Epithelial cell of proximal tubule (primary cell): ENCODE data around the gene RNU11. TPM values are rescaled to one million over a fixed set of nuclear protein-coding genes. Genes with fewer than 3 reads are reported as not detected.
"Not testable (repeated sequence)": the region's sequence is repeated elsewhere in the genome, so short reads cannot be mapped to it uniquely, and the experiment has no call there.

Experiments used
- DNase-seq: peaks from one replicate; pipeline ENCODE4 v3.0.0-alpha.2; 2011; ENCODE audit warnings: low read depth
- H3K4me3 ChIP-seq: 2 replicates; pipeline ENCODE4 v1.5.1; 2011; ENCODE audit warnings: low read depth, mild to moderate bottlenecking, low read length
- total RNA-seq: library from RNA; depleted of rRNA; stranded (reverse); fragments of >200 nt; gene quantifications from 2 replicates; pipeline ENCODE4 v1.2.3, GENCODE V29; 2015
- TF ChIP-seq, protein P1 (sequence below): conservative IDR thresholded peaks from 2 replicates; pipeline ENCODE4 v1.5.1; 2012; ENCODE audit warnings: low read depth, mild to moderate bottlenecking, low read length

Gene RNU11
- total RNA-seq, 1 donor from 2014 or later: not detected

- H3K4me3 ChIP-seq: no peak overlapping the region
- TF ChIP-seq, protein P1, sequence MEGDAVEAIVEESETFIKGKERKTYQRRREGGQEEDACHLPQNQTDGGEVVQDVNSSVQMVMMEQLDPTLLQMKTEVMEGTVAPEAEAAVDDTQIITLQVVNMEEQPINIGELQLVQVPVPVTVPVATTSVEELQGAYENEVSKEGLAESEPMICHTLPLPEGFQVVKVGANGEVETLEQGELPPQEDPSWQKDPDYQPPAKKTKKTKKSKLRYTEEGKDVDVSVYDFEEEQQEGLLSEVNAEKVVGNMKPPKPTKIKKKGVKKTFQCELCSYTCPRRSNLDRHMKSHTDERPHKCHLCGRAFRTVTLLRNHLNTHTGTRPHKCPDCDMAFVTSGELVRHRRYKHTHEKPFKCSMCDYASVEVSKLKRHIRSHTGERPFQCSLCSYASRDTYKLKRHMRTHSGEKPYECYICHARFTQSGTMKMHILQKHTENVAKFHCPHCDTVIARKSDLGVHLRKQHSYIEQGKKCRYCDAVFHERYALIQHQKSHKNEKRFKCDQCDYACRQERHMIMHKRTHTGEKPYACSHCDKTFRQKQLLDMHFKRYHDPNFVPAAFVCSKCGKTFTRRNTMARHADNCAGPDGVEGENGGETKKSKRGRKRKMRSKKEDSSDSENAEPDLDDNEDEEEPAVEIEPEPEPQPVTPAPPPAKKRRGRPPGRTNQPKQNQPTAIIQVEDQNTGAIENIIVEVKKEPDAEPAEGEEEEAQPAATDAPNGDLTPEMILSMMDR: no peak
- no peak for DNase-seq
Measured at GRCh38 chr1:28680151-28680550, 31.8 kb downstream of the RNU11 start.

GRCh38 chr1:28682840-28683239 lies 34.4 kb downstream of the RNU11 start:
- TF ChIP-seq, protein P1: no peak
- no peak overlapping the region for H3K4me3 ChIP-seq
- DNase-seq: no peak

GRCh38 chr1:28684937-28685336 lies 36.5 kb downstream of the RNU11 start:
- H3K4me3 ChIP-seq: no peak overlapping the region
- DNase-seq: no peak
- TF ChIP-seq, protein P1: no peak

- not testable (repeated sequence) for H3K4me3 ChIP-seq, DNase-seq
Measured at GRCh38 chr1:28691627-28692026, 43.2 kb downstream of the RNU11 start.

Other genes starting within 250 kb of the RNU11 start
- 46.3 and 105 TPM in 2 replicates for gene RCC1, start 142.6 kb upstream of the RNU11 start, total RNA-seq
- gene TRNAU1AP, start 95.5 kb upstream of the RNU11 start, total RNA-seq: 23.9 and 30.4 TPM in 2 replicates
- 14.5 and 18.3 TPM in 2 replicates for gene RAB42, start 56.3 kb upstream of the RNU11 start, total RNA-seq
- 18.6 and 22.4 TPM in 2 replicates for gene TAF12, start 5.5 kb upstream of the RNU11 start, total RNA-seq
- gene GMEB1, start 20.2 kb downstream of the RNU11 start, total RNA-seq: 9.5 and 11.5 TPM in 2 replicates
- gene YTHDF2, start 88.3 kb downstream of the RNU11 start, total RNA-seq: 49.8 and 76.0 TPM in 2 replicates
- gene OPRD1, start 163.6 kb downstream of the RNU11 start, total RNA-seq: not detected in 2 replicates